Bladder microvascular endothelial cell (primary cell): ENCODE measurements around the gene CEP350. TPM values are rescaled to one million over a fixed set of nuclear protein-coding genes. Genes with fewer than 3 reads are reported as not detected.

Source experiments
- total RNA-seq: library from RNA; depleted of rRNA; stranded (reverse); fragments of >200 nt; gene quantifications from 2 replicates; pipeline ENCODE4 v1.2.3, GENCODE V29; 2014

Gene CEP350, protein sequence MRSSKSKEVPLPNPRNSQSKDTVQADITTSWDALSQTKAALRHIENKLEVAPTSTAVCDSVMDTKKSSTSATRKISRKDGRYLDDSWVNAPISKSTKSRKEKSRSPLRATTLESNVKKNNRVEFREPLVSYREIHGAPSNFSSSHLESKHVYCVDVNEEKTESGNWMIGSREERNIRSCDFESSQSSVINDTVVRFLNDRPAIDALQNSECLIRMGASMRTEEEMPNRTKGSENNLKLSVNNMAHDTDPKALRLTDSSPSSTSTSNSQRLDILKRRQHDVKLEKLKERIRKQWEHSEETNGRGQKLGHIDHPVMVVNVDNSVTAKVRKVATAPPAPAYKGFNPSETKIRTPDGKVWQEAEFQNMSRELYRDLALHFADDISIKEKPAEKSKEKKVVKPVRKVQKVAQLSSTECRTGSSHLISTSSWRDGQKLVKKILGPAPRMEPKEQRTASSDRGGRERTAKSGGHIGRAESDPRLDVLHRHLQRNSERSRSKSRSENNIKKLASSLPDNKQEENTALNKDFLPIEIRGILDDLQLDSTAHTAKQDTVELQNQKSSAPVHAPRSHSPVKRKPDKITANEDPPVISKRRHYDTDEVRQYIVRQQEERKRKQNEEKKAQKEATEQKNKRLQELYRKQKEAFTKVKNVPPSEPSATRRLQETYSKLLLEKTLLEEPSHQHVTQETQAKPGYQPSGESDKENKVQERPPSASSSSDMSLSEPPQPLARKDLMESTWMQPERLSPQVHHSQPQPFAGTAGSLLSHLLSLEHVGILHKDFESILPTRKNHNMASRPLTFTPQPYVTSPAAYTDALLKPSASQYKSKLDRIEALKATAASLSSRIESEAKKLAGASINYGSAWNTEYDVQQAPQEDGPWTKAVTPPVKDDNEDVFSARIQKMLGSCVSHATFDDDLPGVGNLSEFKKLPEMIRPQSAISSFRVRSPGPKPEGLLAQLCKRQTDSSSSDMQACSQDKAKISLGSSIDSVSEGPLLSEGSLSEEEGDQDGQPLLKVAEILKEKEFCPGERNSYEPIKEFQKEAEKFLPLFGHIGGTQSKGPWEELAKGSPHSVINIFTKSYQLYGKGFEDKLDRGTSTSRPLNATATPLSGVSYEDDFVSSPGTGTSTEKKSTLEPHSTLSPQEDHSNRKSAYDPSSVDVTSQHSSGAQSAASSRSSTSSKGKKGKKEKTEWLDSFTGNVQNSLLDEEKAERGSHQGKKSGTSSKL (N-terminal part only)
- total RNA-seq, result 25.1 and 46.3 TPM in 2 replicates

DNA sequence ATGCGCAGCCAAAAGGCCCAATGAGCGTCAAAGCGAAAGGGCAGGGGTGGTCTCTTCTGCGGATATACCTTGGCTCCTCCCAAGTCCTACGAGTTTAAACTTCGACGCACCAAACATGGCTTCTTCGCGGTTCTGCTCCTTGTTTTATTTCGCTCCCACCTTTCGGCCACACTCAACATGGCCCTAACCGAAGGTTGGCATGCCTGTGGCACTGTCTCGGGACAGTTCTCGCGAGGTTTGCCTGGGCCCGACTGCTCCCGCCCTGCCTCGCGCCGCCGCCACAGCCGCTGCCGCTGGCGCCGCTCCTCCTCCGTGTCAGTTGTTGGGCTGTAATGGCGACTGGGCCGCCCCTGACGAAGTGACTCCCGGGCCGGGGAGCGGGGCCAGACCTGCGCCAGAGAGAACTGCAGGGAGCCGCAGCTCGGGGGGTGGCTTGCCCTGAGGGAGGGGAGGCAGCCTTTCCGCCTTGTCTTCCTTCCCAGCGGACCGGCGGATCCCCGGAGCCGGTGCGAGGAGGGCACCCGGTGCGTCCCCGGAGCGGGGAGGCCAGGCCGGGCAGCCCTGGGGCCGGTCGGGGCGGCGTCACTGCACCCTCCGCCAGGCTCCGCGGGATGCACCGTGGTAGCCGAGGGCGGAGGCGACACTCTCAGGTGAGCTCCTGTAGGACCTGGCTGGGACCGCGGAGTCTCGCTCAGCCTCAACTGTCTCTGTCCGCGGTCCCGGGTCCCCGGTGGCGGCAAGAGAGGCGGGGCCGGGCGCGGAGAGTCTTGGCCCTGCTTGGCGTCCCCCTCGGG lies at the start of gene CEP350:
Gene CEP350 (plus strand): TSS at position 318 of the 794 bp plus-strand sequence. CDS start 31,372 bp downstream, outside the sequence.

DNA sequence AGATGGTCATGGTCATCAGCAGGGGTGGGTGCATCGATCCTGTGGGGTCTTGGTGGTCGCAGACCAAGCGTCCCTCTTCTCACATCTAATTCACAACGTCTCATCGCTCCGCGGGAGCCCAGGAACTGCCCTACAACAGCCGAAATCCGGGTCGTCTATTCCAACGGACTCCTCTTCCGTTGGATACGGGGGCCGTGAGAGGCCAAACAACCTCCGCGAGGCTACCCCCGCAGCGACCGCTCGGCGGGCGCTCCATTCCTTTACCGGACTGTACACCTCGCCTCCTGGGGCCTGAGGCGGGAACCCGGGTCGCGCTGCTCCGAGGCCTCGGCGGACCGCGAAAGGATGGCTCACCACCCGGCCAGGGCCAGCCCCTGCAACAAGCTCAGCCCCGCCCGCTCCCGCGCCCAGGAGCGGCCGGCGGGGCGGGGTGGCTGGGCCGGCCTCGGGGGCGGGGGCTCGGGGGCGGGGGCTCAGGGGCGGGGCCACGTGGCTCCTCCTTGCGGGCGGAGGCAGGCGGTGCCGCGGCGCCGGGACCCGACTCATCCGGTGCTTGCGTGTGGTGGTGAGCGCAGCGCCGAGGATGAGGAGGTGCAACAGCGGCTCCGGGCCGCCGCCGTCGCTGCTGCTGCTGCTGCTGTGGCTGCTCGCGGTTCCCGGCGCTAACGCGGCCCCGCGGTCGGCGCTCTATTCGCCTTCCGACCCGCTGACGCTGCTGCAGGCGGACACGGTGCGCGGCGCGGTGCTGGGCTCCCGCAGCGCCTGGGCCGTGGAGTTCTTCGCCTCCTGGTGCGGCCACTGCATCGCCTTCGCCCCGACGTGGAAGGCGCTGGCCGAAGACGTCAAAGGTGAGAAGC lies 199.9 kb downstream of the CEP350 start, which contains the start of gene QSOX1:
Gene QSOX1 (plus strand): TSS at position 545 of the 857 bp plus-strand sequence. CDS start 39 bp downstream, at position 584.

Other genes with a start within 250 kb of the CEP350 start
- gene FAM163A, start 211.5 kb upstream of the CEP350 start, total RNA-seq, result 0.25 TPM in 1 of 2 replicates, not detected in the other
- 47.8 and 123 TPM in 2 replicates for gene TOR1AIP2, start 77.0 kb upstream of the CEP350 start, total RNA-seq
- gene TOR1AIP1, start 72.5 kb upstream of the CEP350 start, total RNA-seq, result 16.2 and 33.3 TPM in 2 replicates
- gene QSOX1, start 200.1 kb downstream of the CEP350 start, total RNA-seq, result 49.4 and 205 TPM in 2 replicates